ENCODE data around the gene PER2.

The PER2 gene

GRCh38 chr2:238225911-238226697 lies 62.3 kb downstream of the PER2 start:
- DNase-seq: no peak

- no peak for DNase-seq
Observed at GRCh38 chr2:238225121-238225520, 63.3 kb downstream of the PER2 start.

- no peak for DNase-seq
Observed at GRCh38 chr2:238224356-238225035, 63.9 kb downstream of the PER2 start.

- no peak for DNase-seq
Observed at GRCh38 chr2:238220892-238221521, 67.4 kb downstream of the PER2 start.

- no peak for DNase-seq
Observed at GRCh38 chr2:238220274-238220891, 68.0 kb downstream of the PER2 start.

DNA sequence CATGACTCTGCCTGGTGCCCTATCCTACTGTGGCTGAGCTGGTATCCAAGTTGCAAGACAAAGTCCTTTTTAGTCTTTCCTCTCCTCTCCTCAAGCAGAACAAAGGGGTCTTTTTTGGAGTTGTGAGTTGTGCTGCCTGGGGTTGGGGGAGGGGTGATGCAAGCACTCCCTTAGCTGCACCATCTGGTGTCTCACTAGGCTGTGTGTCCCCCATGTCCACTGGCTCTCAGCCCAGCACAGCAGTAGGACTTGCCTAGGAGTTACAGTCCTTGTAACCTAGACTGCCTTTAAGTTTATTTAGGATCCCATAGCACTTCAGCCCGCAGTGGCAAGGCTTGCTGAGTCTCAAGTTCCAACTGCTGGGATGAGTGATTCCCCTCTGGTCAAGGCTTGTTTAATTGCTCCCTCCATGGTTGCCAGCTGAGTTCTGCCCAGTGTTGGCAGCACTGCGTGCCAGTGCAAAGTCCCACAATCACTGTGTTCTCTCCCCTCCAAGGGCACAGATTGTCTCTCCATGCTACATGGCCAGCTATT lies 71.7 kb downstream of the PER2 start:
- DNase-seq: no peak

DNA sequence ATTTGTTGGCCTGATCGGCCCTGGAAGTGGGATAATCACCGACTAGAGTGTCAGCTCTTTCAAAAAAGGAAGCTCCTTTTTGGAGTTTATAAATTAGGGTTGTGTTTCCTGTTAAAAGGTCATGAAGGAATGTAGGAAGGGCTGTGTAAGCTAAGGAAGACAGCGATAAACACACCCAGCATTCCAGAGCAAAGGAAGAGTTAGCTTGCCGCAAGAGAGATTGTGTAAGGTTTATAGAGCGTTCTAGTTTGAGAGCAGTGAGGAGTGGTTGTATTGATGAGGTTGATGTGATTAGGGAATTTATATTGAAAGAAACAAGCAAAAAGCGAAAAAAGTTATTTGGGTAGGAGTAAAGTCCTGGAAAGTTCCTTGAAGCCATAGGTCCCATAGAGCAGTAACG lies 81.4 kb downstream of the PER2 start:
- no peak for DNase-seq

DNA sequence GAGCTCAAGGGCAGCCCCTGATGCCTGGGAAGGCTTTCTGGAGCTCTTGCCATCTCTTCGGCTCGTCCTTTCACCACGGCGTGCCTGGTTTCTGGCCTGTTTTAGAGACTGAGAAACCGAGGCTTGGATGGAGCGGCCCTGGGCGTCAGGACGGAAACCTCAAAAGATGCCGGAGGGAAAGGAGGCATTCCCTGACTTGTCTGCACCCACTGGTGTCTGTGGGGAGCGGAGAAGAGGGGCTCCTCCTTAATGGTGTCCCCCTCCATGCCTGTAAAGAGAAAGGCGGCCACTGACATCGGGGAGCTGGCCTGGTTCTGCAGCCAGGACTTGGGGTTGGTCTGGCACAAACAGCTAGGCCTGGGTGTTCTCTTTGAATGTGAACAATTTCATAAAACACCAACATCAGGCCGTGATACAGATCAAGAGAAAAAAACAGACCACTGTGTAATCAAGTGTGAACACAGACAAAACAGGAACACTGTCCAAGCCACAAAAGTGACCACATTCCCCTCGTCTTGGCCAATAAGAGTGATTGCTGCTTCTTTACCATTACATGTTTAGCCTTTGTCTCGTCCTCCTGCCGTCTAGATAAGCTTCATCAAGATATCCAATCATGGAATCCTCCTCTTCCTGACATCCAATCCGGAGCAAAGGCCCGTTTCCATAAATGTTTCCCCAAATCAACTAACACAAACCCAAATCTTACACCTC lies 84.3 kb downstream of the PER2 start:
- no peak for DNase-seq

DNA sequence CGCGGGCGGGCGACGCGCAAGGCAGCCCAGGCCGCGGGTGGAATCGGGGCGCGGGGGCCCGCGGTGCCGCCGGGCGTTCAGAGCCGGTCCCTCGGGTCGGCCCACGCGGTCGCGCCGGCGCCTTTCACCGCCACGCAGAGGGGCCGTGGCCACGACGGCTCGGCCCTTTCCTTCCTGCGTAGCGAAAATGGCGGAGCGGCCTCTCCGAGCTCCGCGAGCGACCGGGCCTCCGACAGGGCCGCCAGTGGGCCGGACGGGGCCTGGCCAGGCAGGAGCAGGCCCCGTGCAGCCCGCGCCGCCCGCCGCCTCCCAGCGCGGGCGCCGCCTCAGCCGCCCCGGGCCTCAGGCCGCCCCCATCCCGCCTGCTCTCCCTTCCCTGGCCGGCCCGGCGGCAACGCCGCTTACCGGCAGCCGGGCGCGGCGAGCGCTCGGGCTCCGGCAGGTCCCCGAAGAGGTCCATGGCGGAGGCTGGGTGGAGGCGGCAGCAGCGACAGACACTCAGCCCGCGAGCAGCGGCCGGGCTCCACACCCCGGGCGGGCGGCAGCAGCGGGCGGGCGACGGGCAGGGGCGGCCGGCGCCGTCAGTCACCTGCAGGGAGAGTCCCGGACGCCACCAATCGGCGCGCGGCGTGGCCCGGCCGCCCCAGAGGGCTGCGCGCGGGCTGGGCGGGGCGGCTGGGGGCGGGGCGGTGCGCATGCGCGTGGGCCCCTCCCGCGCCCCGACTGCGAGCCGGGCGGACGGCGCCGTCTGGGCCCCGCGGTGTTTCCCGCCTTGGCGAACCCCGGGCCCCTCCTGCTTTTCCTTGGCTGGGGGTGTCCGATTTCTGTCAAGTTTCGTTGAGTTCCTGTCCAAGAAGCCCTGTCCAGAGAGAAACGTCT lies 85.1 kb downstream of the PER2 start, which contains the start of gene ILKAP:
TSS of gene ILKAP (minus strand) at position 602 of the 879 bp plus-strand sequence. CDS start at position 460, 142 bp downstream.
- peak; percentile 50 for DNase-seq

DNA sequence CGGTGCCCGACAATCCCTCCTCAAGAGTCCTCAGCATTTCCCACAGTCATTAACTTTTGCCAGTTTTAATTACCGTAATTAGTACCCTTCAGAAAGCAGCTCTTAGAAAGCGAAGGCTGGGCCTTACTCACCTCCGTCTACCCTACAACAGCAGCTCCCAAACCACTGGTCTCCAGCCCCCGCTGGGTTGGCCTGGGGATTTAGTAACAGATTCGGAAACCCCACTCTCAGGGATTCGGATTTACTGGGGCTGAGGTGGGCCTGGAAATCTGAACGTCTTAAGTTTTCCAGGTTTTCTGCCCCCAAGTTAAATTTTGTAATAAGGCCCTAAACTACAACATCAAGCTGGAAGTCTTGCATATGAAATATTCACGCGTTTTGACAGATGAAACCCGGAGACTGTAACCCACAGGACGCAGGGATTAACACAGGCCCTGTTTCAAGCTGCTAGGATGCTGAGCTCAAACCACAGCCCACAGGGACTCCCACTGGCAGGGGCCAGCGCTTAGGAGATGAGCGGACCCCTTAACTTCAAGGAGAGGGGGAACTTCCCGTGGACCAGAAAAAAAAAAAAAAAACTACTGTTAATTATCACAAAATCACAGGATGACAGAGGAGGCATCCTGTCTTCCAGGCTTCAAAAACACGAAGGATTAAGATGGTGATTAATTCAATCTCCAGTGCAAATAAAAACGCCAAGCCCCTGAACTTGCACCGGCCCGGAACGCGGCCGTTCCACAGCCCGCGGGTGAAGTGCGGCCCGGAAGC lies 85.9 kb downstream of the PER2 start:
- DNase-seq: peak; percentile 1
